Adipose tissue (tissue), 3 donors: Measurements from ENCODE around the gene LTBP2. TPM values are rescaled to one million over a fixed set of nuclear protein-coding genes. Genes with fewer than 3 reads are reported as not detected.
"Not testable (repeated sequence)": the region's sequence is repeated elsewhere in the genome, so short reads cannot be mapped to it uniquely, and the experiment has no call there.

Experiments
- H3K27ac ChIP-seq: one replicate; pipeline ENCODE4 v1.5.1; 2013; ENCODE audit warnings: low read depth, low read length
- WGBS, 3 donors: extraction: QIAGEN DNeasy Blood & Tissue Kit; methylation state at CpG; one replicate each; pipeline ENCODE4 v1.1.7; 2013; 5-methylcytosine and 5-hydroxymethylcytosine counted together
- polyA plus RNA-seq, 3 donors: library from polyadenylated mRNA; stranded (reverse); fragments of 200-250 nt; gene quantifications; one replicate each; pipeline ENCODE4 v1.2.3, GENCODE V29; 2013
- donor health status: healthy with polysubstance abuse.
- donor health status: Bipolar disorder and iron deficiency.
- donor health status: healthy.

Gene LTBP2
- polyA plus RNA-seq, 3 donors: 1.8 to 18.4 (median 13.9) TPM

GRCh38 chr14:74547331-74547927 is 64.6 kb downstream of the LTBP2 start:
- H3K27ac ChIP-seq: no peak overlapping the region
- WGBS, 3 donors: 94 to 95% (median 94%) methylated on average over 5 of the region's 5 CpGs

- no peak overlapping the region for H3K27ac ChIP-seq
- 74 to 77% (median 76%) methylated on average over 11 of the region's 11 CpGs for WGBS, 3 donors
Measured at GRCh38 chr14:74546416-74546815, 65.6 kb downstream of the LTBP2 start.

- no peak overlapping the region for H3K27ac ChIP-seq
- WGBS, 3 donors: 81 to 86% (median 83%) methylated on average over 4 of the region's 4 CpGs
Measured at GRCh38 chr14:74545386-74545785, 66.7 kb downstream of the LTBP2 start.

- no peak overlapping the region for H3K27ac ChIP-seq
- 91 to 94% (median 92%) methylated on average over 5 of the region's 5 CpGs for WGBS, 3 donors
Measured at GRCh38 chr14:74543771-74544438, 68.1 kb downstream of the LTBP2 start.

GRCh38 chr14:74542056-74542685 is 69.9 kb downstream of the LTBP2 start:
- 84 to 89% (median 87%) methylated on average over 10 of the region's 10 CpGs for WGBS, 3 donors
- H3K27ac ChIP-seq: no peak overlapping the region

GRCh38 chr14:74541225-74541624 is 70.8 kb downstream of the LTBP2 start:
- H3K27ac ChIP-seq: no peak overlapping the region
- 90 to 95% (median 92%) methylated on average over 3 of the region's 3 CpGs for WGBS, 3 donors

- 64 to 80% (median 72%) methylated on average over 4 of the region's 4 CpGs for WGBS, 3 donors
- no peak overlapping the region for H3K27ac ChIP-seq
Measured at GRCh38 chr14:74539503-74539902, 72.5 kb downstream of the LTBP2 start.

GRCh38 chr14:74538411-74539391 is 73.3 kb downstream of the LTBP2 start:
- H3K27ac ChIP-seq: no peak overlapping the region
- WGBS, 3 donors: 74 to 86% (median 86%) methylated on average over 11 of the region's 11 CpGs

- 94 to 99% (median 95%) methylated on average over 3 of the region's 3 CpGs for WGBS, 3 donors
- not testable (repeated sequence) for H3K27ac ChIP-seq
Measured at GRCh38 chr14:74536336-74536735, 75.7 kb downstream of the LTBP2 start.

- H3K27ac ChIP-seq: no peak overlapping the region
- WGBS, 3 donors: 67 to 81% (median 80%) methylated on average over 10 of the region's 10 CpGs
Measured at GRCh38 chr14:74535756-74536325, 76.2 kb downstream of the LTBP2 start.

- no peak overlapping the region for H3K27ac ChIP-seq
- WGBS, 3 donors: 56 to 86% (median 56%) methylated on average over 7 of the region's 7 CpGs
Measured at GRCh38 chr14:74533576-74533975, 78.5 kb downstream of the LTBP2 start.

GRCh38 chr14:74532246-74532645 is 79.8 kb downstream of the LTBP2 start:
- no peak overlapping the region for H3K27ac ChIP-seq
- WGBS, 3 donors: 90 to 96% (median 95%) methylated on average over 10 of the region's 10 CpGs

- no peak overlapping the region for H3K27ac ChIP-seq
- WGBS, 3 donors: 55 to 64% (median 58%) methylated on average over 5 of the region's 5 CpGs
Measured at GRCh38 chr14:74531467-74531866, 80.6 kb downstream of the LTBP2 start.

GRCh38 chr14:74531006-74531405 is 81.0 kb downstream of the LTBP2 start:
- H3K27ac ChIP-seq: no peak overlapping the region
- WGBS, 3 donors: 88 to 100% (median 90%) methylated on average over 3 of the region's 3 CpGs

GRCh38 chr14:74528886-74529285 is 83.2 kb downstream of the LTBP2 start:
- H3K27ac ChIP-seq: no peak overlapping the region
- 91 to 93% (median 92%) methylated on average over 10 of the region's 10 CpGs for WGBS, 3 donors

GRCh38 chr14:74528406-74528805 is 83.6 kb downstream of the LTBP2 start:
- H3K27ac ChIP-seq: no peak overlapping the region
- 85 to 87% (median 86%) methylated on average over 13 to 14 of the region's 14 CpGs for WGBS, 3 donors

- no peak overlapping the region for H3K27ac ChIP-seq
- 79 to 84% (median 83%) methylated on average over 10 of the region's 10 CpGs for WGBS, 3 donors
Measured at GRCh38 chr14:74527736-74528280, 84.2 kb downstream of the LTBP2 start.
